ENCODE measurements around the gene CYB561D2.

CYB561D2 gene

DNA sequence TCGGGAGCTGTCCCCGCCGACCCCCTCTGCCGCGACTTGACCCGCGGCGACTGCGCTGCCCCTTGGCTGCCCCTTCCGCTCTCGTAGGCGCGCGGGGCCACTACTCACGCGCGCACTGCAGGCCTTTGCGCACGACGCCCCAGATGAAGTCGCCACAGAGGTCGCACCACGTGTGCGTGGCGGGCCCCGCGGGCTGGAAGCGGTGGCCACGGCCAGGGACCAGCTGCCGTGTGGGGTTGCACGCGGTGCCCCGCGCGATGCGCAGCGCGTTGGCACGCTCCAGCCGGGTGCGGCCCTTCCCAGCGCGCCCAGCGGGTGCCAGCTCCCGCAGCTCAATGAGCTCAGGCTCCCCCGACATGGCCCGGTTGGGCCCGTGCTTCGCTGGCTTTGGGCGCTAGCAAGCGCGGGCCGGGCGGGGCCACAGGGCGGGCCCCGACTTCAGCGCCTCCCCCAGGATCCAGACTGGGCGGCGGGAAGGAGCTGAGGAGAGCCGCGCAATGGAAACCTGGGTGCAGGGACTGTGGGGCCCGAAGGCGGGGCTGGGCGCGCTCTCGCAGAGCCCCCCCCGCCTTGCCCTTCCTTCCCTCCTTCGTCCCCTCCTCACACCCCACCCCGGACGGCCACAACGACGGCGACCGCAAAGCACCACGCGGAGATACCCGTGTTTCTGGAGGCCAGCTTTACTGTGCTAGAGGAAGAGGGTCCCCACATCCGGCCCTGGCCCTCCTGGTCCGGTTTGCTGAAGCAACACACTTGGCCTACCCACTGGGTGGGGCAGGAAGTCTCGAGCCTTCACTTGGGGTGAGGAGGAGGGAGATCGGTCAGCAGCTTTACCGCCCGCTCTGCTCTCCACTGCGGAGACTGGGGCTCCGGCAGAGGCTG is 10.0 kb upstream of the CYB561D2 start, which contains the start of gene RASSF1:
Gene RASSF1, minus strand, starts transcription at position 389 of the 882 bp plus-strand sequence. Its CDS starts 31 bp downstream, at position 358.
- H3K4me3 ChIP-seq (ENCODE audit: low read depth, low read length), result peak within 1 kb of the TSS; percentile 27

DNA sequence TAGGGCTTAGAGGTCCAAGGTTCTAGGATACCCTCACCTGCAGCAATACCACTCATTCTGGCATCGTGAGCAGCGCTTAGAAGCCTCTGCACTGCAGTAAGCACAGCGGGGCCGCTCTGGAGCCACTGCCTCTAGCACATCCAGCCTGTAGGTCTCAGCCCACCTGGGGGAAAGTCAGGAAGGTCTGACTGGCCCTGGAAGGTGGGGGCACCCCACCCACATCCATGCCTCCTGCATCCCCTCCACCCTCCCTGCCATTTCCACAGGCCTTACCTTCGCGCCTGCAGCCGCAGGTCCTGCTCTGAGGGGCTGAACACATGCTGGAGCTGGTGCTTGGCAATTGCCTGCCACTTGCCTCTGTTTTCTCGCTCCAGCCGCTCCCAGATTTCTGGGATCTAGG is 9.1 kb upstream of the CYB561D2 start:
- H3K4me3 ChIP-seq (ENCODE audit: low read depth, low read length), result no peak overlapping the region

DNA sequence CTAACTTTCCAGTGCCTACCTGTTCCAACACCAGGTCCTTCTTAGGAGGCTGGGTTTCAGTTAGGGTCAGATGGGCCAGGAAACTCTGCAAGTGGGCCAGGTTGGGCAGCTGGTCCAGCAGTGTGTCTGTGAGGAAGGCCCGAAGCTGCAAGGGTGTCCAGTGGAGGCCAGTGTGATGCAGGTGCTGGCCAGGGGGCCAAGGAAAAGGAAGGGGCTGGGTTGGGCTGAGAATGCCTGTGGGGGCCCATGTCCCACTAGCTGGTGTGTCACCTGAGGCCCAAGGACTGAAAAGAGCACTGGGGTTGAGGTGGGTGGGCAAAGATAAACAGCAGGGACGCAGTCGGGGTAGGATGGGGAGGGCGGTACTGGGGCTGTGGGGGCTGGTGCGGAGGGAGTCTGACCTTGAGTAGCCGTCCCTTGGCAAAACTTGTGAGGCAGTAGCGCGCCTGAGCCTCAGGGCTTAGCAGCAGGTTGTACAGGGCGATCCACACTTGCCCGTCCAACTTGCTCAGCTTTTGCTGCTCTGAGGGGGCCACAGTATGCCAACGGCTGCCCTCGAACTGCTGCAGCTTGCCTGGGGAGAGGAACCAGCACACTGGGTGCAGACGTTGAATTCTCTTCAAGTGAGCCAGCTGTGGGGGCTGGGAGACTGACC is 8.5 kb upstream of the CYB561D2 start:
- no peak overlapping the region for H3K4me3 ChIP-seq (ENCODE audit: low read depth, low read length)

DNA sequence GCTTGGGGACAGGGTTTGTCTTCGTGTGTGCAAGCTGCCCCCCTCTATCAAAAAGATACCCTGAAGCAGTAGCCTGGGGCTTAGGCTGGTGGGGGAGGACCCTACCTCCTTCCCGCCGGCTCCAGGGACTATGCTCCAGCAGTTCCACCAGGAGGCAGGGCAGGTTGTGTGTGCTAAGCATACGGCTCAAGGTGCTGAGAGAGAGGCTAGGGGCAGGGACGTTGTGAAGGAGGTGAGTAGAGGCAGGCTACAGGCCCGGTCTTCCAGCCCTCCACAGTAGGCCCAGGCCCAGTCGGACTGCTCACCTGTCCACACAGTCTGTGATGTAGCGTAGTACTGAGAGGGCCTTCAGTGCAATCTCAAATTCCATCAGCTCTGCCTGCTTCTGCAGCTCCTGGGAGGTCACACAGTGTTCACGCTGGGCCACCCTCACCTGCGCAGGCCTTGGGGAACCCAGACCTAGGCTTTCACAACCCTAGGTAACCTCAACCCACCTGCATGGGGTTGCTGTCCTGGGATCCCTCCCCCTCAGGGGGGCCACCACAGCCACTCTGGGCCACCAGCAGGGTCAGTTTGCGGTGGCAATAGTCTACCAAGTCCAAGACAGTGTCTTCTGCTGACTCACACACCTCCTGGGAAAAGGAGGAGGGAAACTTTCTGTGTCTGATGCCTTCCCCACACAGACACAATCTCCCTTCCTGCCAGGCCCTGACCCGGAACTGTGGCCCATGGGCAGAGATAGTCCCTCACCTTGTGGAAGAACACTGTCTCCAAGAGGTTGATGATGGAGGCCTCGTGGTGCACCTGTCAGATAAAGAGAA is 7.6 kb upstream of the CYB561D2 start:
- H3K4me3 ChIP-seq (ENCODE audit: low read depth, low read length), result no peak overlapping the region

DNA sequence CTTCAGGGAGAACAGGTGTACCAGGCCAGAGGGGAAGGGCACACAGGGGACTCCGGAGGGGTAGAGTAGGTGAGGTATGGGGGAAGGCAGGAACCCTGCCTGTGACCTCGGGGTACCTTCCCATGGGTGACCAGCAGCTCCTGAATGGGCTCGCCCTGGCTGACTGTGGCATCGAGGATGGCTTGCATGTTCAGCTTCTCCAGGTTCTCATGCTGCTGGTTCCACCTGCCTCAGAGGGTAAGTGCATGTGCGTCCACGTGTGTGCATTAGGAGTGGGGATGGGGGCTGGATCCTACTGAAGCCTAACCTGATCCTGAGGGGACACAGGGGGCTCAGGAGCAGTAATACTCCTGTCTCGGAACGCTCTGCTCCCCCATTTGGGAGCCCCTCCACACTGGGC is 5.7 kb upstream of the CYB561D2 start:
- H3K4me3 ChIP-seq (ENCODE audit: low read depth, low read length), result no peak overlapping the region

DNA sequence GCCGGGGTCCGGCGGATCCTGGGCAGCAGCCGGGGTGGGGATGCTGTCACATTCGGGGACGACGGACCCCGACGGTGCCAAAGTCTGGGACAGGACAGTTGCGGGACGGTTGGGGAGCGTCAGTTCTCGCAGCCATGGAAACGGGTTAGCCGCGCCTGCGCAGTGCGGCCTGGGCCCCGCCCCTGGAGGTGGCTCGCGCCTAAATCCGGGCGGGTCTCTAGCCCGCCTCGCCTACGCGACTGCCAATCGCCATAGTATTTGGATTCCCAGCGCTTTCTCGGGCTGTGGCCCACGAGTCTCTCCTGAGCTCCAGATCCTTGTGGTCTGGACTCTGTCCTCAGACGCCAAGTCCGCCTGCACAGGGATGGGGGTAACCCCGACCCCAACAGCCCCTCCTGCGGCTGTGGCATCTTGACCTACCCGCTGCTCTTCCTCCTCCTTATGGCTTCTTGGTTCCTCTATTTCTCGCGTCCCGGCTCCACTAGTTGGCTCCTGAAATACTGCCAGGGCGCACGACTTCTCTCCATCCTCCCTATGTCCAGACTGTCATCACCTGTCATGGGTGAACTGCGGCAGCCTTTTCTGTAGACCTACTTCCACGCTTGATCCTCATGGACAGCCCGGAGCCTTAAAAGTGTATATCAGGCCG is 5.0 kb upstream of the CYB561D2 start, which contains the start of gene ZMYND10:
Gene ZMYND10, minus strand, starts transcription at position 147 of the 649 bp plus-strand sequence. CDS start 153 bp downstream, outside the sequence.
- peak within 1 kb of the TSS; percentile 25 for H3K4me3 ChIP-seq (ENCODE audit: low read depth, low read length)

DNA sequence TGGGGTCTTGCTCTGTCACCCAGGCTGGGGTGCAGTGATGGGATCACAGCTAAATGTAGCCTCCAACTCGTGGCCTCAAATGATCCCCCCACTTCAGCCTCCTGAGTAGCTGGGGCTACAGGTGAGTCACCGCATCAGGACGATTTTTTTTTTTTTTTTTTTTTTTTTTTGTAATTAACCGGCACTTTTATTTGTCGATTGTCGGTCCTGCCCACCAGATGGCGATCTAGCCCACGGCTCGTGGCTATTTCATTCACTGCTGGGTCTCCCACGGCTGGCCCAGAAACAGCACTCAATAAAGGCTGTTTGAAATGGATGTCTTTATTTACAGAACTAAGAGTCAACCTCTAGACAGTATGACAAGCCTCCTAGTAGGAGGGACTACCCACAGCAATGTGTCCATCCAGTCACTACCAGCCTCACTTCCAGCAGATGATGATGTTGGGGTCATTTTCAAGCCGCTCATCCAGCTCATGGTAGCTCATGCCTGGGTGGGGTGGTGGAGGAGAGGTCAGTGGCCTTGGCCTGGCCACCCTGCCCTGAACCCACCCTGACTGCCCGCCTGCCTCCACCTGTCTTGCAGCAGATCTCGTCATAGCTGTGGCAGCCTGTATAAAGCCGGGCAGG is 3.4 kb upstream of the CYB561D2 start:
- H3K4me3 ChIP-seq (ENCODE audit: low read depth, low read length), result no peak overlapping the region

DNA sequence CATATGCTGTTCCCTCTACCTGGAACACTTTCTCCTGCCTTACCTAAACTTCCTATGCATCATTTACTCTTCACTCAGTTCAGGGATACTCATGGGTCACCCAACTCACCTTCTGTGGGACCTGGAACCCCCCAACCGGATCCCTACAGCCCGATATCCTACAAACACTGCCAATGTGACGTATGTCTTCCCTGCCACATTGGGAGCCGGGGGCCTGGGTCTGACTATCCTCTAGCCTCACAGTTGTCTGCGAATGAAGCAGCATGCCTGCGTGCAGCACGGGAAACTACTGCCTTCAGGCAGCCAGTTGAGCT is 492 bp upstream of the CYB561D2 start:
- H3K4me3 ChIP-seq (ENCODE audit: low read depth, low read length), result peak overlapping the region; percentile 94

DNA sequence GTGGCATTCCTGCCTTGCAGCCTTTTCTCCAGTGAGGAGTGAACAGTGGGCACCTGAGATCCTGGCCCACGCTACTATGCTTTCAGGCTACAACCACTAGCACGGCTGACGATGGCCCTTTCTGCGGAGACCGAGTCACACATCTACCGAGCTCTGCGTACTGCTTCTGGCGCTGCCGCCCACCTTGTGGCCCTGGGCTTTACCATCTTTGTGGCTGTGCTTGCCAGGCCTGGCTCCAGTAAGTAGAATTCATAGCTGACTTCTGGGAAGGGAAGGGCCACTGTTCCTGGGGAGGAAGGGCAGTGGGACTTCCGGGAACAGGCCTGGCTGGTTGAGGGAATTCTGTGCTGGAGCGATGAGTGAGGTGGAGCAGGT is 648 bp downstream of the CYB561D2 start:
- peak overlapping the region; percentile 94 for H3K4me3 ChIP-seq (ENCODE audit: low read depth, low read length)

DNA sequence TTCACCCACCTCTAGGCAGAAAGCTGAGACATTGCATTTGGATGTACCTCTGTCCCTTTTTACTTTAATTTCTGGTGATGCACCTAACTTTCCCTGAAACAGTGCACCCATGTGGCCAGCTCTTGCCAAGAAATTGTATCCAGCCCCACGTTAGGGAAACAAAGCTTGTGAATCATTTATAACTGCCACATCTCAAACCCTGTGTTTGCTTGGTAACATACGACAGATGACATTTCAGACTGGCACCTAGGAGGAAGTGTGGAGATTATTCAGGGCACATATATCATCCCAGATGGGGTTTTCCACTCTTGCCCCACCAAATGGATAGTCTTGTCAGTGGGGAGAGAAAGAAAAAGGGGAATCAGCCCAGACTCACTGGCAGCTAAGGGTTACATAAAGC is 2.1 kb downstream of the CYB561D2 start:
- H3K4me3 ChIP-seq (ENCODE audit: low read depth, low read length), result no peak overlapping the region

DNA sequence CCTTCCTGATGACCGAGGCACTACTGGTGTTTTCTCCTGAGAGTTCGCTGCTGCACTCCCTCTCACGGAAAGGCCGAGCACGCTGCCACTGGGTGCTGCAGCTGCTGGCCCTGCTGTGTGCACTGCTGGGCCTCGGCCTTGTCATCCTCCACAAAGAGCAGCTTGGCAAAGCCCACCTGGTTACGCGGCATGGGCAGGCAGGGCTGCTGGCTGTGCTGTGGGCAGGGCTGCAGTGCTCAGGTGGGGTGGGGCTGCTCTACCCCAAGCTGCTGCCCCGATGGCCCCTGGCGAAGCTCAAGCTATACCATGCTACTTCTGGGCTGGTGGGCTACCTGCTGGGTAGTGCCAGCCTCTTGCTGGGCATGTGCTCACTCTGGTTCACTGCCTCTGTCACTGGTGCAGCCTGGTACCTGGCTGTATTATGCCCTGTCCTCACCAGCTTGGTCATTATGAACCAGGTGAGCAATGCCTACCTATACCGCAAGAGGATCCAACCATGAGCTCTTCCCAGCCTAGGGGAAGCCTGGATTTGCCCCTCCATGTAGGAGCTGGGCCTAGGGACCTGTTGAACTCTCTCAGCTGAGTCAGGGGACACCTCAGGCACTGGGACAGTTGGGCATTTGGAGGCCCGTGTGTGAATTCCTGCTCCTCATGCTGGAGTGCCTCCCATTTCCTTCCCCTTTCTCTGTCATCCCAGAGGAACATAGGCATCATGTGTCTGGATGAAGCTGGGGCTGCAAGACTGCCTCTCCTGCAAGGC is 2.8 kb downstream of the CYB561D2 start:
- no peak overlapping the region for H3K4me3 ChIP-seq (ENCODE audit: low read depth, low read length)

DNA sequence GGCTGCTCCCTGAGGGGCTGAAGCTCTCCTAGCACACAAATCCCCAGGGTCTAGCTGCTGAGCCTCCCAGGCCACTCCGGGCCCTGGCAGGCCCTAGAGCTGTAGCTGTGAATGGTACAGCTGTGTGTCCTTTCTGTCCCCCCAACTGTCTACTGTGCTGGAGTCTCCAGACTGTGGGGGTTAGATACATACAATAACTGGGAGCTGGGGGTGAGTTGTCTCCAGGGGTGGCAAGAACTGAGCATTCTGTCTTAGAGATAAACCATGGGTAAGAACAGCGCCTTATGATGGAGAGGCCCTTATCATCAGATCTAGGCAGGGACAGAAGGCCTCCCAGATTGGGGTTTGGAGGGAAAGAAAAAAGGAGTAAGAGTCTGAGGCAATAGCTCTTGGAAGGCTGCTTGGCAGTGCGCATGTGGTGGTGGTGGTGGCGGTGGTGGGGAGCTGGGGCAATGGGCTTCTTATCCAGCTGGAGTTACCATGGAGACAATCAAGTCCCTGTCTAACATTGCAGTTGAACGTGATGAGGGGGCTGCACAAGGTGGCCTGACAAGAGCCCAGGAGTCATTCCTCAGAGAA is 3.6 kb downstream of the CYB561D2 start:
- no peak overlapping the region for H3K4me3 ChIP-seq (ENCODE audit: low read depth, low read length)

DNA sequence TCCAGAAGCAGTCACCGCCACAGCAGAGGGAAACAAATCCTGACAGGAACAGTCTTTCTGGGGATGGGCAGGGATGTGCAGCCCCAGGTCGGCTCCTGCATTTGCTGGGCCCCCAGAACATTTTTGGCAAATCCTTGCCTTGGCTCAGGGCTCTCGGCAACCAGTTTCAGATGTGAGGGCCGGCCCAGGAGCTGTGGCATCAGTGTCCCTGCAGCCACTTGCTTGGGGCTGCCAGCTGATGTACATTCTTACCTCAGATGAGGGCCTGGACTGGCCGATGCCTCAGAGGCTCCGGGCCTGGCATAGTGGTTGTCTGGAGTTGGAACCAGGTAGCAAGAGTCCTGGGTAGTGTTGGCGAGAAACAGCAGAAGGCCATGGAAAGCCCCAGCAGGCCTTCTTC is 4.2 kb downstream of the CYB561D2 start:
- H3K4me3 ChIP-seq (ENCODE audit: low read depth, low read length), result no peak overlapping the region

DNA sequence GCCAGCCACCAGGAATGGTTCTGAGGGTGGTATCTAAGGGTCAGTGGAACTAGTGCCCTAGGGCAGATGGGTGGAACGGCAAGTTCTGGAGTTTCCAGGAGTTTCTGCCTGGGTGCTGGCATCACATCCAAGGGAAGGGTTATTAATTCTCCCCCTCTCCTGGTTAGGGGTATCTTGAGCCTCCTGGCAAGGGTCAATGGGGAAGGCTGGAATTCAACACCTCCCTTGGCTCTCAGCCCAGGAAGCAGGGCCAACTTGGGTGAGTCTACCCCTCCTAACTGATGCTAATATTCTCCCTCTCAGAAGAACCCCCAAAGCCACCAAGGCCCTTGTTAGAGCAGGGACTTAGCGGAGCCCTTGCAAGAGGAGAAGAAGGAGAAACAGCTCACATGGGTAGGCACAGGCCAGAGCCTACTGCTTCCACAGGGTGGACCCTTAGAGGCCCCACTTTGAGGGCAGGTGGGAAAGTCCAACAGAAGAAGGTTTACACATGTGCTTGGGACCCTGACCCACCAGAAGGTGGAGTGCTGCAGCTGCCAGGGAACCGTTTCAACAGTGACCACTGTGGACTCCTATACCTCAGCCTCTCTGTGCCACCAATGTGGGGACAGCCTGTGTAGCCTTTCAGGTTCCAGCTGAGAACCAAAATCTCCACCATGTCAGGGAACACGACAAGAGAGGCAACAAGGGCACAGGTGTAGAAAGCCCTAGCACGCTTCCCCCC is 5.3 kb downstream of the CYB561D2 start:
- H3K4me3 ChIP-seq (ENCODE audit: low read depth, low read length), result no peak overlapping the region

DNA sequence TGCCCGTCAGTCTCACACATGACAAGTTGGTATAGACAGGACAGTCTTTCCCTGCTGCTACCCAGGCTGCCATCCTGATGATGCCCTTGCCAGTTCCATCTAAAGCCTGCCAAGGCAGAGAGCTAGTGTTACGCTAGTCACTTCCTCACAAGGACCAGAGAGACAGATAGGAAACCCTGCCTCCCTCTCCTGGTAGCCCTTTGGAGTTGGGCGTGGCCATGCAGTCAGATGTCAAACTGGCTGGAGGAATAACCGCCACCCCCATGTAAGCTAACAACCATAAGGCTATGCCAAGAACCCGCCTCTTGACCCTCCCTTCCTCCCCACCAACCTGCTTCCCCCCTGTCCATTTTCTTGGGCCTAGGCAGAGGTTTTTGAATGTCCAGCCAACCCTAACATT is 5.9 kb downstream of the CYB561D2 start:
- no peak overlapping the region for H3K4me3 ChIP-seq (ENCODE audit: low read depth, low read length)

DNA sequence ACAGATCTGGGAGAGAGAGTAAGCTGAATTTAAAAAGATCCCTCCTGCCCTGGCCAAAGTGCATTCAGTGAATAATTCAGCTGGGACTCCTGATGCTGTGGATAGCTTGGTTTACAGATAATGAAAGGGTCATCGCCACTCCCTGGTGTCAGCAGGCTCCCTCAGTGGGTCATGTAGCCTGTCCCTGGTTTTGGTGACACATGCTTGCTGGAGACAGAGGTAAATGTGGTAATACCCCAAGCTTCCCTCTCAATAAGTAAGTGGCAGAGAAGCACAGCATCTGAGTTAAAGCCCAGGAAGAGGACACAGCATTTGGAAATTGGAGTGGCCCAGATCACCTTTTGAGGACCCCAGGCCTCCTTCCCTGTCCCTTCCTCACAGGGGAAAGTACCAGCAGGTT is 6.8 kb downstream of the CYB561D2 start:
- H3K4me3 ChIP-seq (ENCODE audit: low read depth, low read length), result no peak overlapping the region

DNA sequence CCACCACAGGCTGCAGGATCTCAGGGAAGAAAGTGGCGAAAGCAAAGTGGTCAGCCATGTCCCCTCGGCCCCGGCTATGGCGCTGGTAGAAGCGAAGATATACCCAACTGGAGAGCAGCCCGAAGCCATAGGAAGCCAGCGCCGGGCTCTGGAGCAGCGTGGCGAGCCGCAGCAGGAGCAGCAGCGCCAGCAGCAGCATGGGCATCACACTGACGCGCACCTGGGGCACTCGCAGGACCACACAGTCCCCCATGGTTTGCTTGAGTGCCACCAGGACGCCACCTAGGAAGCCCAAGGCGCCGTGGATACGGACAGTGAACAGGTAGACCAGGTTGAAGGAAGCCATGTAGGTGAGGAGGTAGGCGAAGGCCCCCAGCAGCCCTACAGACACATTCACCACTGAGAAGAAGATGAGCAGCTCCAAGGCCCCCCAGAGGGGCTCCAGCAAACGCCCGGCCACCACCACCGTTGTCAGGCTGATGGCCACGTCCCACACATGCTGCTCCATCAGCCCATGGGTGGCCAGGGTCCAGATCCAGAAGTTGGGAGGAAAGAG is 7.8 kb downstream of the CYB561D2 start:
- peak overlapping the region; percentile 95 for H3K4me3 ChIP-seq (ENCODE audit: low read depth, low read length)

Measured in iPS-11a (cell line).